ENCODE measurements around the gene SPAG16.

The SPAG16 gene

GRCh38 chr2:214019973-214020345 lies 735.7 kb downstream of the SPAG16 start:
- H3K4me3 ChIP-seq (ENCODE audit: low read depth, low read length) = no peak overlapping the region
- DNase-seq (ENCODE audit: low read depth) = peak; percentile 21
- TF ChIP-seq POLR2A (IDR thresholded peaks at IDR 0.05; ENCODE audit: extremely low read depth, insufficient read length) (no peak), MYC (IDR thresholded peaks at IDR 0.05; ENCODE audit: low read depth, low read length) (no peak), MAX (IDR thresholded peaks at IDR 0.05; ENCODE audit: low read depth, low read length) (no peak), CTCF (IDR thresholded peaks at IDR 0.05; ENCODE audit: low read depth, low read length) (no peak)

DNA sequence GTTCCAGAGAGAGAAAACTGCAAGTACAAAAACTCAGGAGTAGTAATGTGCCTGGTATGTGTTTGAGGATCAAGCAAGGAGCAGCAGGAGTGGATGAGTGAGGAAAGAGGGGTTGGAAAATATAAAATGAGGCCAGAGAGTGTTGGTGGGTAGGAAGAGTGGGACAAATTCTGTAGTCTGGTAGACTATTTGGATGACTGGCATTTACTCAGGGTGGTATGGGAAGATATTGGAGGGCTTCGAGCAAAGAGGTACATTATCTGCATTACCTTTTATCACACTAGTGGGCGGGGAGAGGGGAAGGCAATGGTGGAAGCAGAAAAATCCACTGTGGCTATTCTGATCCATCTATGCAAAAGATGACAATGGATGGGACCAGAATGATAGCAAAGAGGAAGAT lies 744.9 kb downstream of the SPAG16 start:
- no peak for DNase-seq (ENCODE audit: low read depth)
- TF ChIP-seq MAX (IDR thresholded peaks at IDR 0.05; ENCODE audit: low read depth, low read length) (no peak), POLR2A (IDR thresholded peaks at IDR 0.05; ENCODE audit: extremely low read depth, insufficient read length) (no peak), MYC (IDR thresholded peaks at IDR 0.05; ENCODE audit: low read depth, low read length) (no peak), CTCF (IDR thresholded peaks at IDR 0.05; ENCODE audit: low read depth, low read length) (no peak)
- no peak overlapping the region for H3K4me3 ChIP-seq (ENCODE audit: low read depth, low read length)

DNA sequence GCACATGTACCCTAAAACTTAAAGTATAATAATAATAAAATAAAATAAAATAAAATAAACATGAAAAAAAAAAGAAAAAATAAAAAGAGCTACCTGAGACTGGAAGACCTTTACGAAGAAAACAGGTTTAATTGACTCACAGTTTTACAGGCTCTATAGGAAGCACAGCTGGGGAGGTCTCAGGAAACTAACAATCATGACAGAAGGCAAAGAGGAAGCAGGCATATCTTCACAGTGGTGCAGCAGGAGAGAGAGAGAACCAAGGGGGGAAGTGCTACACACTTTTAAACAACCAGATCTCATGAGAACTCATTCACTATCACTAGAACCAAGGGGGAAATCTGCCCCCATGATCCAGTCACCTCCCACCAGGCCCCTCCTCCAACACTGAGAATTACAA lies 747.3 kb downstream of the SPAG16 start:
- TF ChIP-seq MYC (IDR thresholded peaks at IDR 0.05; ENCODE audit: low read depth, low read length) (no peak), POLR2A (IDR thresholded peaks at IDR 0.05; ENCODE audit: extremely low read depth, insufficient read length) (no peak), MAX (IDR thresholded peaks at IDR 0.05; ENCODE audit: low read depth, low read length) (no peak), CTCF (IDR thresholded peaks at IDR 0.05; ENCODE audit: low read depth, low read length) (no peak)
- DNase-seq (ENCODE audit: low read depth) = no peak

GRCh38 chr2:214034417-214034816 lies 750.2 kb downstream of the SPAG16 start:
- no peak for DNase-seq (ENCODE audit: low read depth)
- TF ChIP-seq MYC (IDR thresholded peaks at IDR 0.05; ENCODE audit: low read depth, low read length) (no peak), MAX (IDR thresholded peaks at IDR 0.05; ENCODE audit: low read depth, low read length) (no peak), POLR2A (IDR thresholded peaks at IDR 0.05; ENCODE audit: extremely low read depth, insufficient read length) (no peak), CTCF (IDR thresholded peaks at IDR 0.05; ENCODE audit: low read depth, low read length) (no peak)
- H3K4me3 ChIP-seq (ENCODE audit: low read depth, low read length) = no peak overlapping the region

More for the DNA sequence above, 747.3 kb downstream of the SPAG16 start:
- no peak overlapping the region for H3K4me3 ChIP-seq (ENCODE audit: low read depth, low read length)

- no peak overlapping the region for H3K4me3 ChIP-seq (ENCODE audit: low read depth, low read length)
- no peak for TF ChIP-seq MAX (IDR thresholded peaks at IDR 0.05; ENCODE audit: low read depth, low read length)
- TF ChIP-seq POLR2A (IDR thresholded peaks at IDR 0.05; ENCODE audit: extremely low read depth, insufficient read length) = no peak
- TF ChIP-seq CTCF (IDR thresholded peaks at IDR 0.05; ENCODE audit: low read depth, low read length) = no peak
- no peak for TF ChIP-seq MYC (IDR thresholded peaks at IDR 0.05; ENCODE audit: low read depth, low read length)
- DNase-seq (ENCODE audit: low read depth) = peak; percentile 10
These were observed 751.0 kb downstream of the SPAG16 start for GRCh38 chr2:214035091-214035852.

Data from NB4 (cell line).